Osteoblast (primary cell): Measurements from ENCODE around the gene MEGF11. TPM values are rescaled to one million over a fixed set of nuclear protein-coding genes. Genes with fewer than 3 reads are reported as not detected.
A peak's percentile ranks its signal among the peaks of the same experiment; 100 is the strongest.

ENCODE experiments used
- DNase-seq: peaks from one replicate; pipeline ENCODE4 v3.0.0; 2011; ENCODE audit warnings: low spot score, mixed read lengths; ENCODE audit not compliant: insufficient read length; ENCODE audit errors: missing footprints
- H2AFZ ChIP-seq: 2 replicates; pipeline ENCODE4 v1.6.0; 2011; ENCODE audit warnings: mild to moderate bottlenecking, low read length
- H3K27ac ChIP-seq: 2 replicates; pipeline ENCODE4 v1.5.1; 2011; ENCODE audit warnings: mild to moderate bottlenecking, low read depth, low read length, moderate library complexity
- H3K27me3 ChIP-seq: 2 replicates; pipeline ENCODE4 v1.6.0; 2012; ENCODE audit warnings: mild to moderate bottlenecking, control low read depth, inconsistent platforms, low read length, moderate library complexity; ENCODE audit not compliant: insufficient read depth
- H3K36me3 ChIP-seq: 2 replicates; pipeline ENCODE4 v1.5.1; 2011; ENCODE audit warnings: mild to moderate bottlenecking, low read length, control low read depth, moderate library complexity; ENCODE audit not compliant: insufficient read depth
- H3K4me1 ChIP-seq: 2 replicates; pipeline ENCODE4 v1.5.1; 2011; ENCODE audit warnings: mild to moderate bottlenecking, low read length, control low read depth, moderate library complexity; ENCODE audit not compliant: insufficient read depth
- H3K4me2 ChIP-seq: 2 replicates; pipeline ENCODE4 v1.6.0; 2011; ENCODE audit warnings: mild to moderate bottlenecking, low read length; ENCODE audit not compliant: insufficient read depth
- H3K4me3 ChIP-seq: fragments of 200-600 bp; sonication (generic); 3 replicates; pipeline ENCODE4 v1.5.1; 2012; ENCODE audit warnings: mild to moderate bottlenecking, low read length, inconsistent platforms; ENCODE audit not compliant: insufficient read depth
- H3K79me2 ChIP-seq: 2 replicates; pipeline ENCODE4 v1.6.0; 2012; ENCODE audit warnings: mild to moderate bottlenecking, low read length, control low read depth, inconsistent platforms; ENCODE audit not compliant: insufficient read depth
- H3K9me3 ChIP-seq: 2 replicates; pipeline ENCODE4 v1.5.1; 2011; ENCODE audit warnings: low read depth, low read length, control low read depth
- H4K20me1 ChIP-seq: 2 replicates; pipeline ENCODE4 v1.6.0; 2012; ENCODE audit warnings: mild to moderate bottlenecking, low read length, control low read depth; ENCODE audit not compliant: insufficient read depth
- total RNA-seq: library from RNA; depleted of rRNA; stranded (reverse); fragments of >200 nt; gene quantifications from 2 replicates; pipeline ENCODE4 v1.2.3, GENCODE V29; 2012
- TF ChIP-seq, protein P1 (sequence below): IDR thresholded peaks from 2 replicates; pipeline ENCODE4 v1.5.1; 2011; ENCODE audit warnings: mild to moderate bottlenecking, low read depth, low read length, moderate library complexity; ENCODE audit errors: extremely low read depth

Gene MEGF11
- total RNA-seq, 1 donor = not detected

DNA sequence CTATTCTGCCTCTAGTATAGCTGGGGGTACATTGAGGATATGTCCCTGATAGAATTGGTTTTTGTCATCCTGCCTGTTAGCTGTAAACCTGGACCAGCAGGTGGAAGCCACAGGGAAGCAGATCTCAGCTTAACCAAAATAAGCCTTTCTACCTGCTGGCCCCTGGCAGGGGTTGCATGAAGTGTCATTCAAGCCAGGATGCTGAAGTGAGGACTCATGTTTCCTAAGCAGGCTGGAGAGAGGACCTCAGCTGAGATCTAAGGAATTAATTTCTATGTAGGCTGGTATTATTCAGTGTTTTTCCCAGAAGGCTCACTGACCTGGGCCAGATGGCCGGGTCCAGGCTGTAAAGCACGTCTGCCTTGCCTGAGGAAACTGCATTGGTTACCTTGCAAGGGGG lies 128.9 kb downstream of the MEGF11 start:
- Histone ChIP-seq H3K79me2 (no peaks in the 10 kb centered on the region), H3K4me3 (no peak overlapping the region), H3K4me2 (no peak overlapping the region), H3K27me3 (peaks cover 44% of the 10 kb centered on the region), H3K9me3 (no peaks in the 10 kb centered on the region), H2AFZ (no peak overlapping the region), H3K36me3 (no peaks in the 10 kb centered on the region), H3K27ac (no peak overlapping the region), H4K20me1 (no peaks in the 10 kb centered on the region), H3K4me1 (no peaks in the 10 kb centered on the region)
- TF ChIP-seq, protein P1, sequence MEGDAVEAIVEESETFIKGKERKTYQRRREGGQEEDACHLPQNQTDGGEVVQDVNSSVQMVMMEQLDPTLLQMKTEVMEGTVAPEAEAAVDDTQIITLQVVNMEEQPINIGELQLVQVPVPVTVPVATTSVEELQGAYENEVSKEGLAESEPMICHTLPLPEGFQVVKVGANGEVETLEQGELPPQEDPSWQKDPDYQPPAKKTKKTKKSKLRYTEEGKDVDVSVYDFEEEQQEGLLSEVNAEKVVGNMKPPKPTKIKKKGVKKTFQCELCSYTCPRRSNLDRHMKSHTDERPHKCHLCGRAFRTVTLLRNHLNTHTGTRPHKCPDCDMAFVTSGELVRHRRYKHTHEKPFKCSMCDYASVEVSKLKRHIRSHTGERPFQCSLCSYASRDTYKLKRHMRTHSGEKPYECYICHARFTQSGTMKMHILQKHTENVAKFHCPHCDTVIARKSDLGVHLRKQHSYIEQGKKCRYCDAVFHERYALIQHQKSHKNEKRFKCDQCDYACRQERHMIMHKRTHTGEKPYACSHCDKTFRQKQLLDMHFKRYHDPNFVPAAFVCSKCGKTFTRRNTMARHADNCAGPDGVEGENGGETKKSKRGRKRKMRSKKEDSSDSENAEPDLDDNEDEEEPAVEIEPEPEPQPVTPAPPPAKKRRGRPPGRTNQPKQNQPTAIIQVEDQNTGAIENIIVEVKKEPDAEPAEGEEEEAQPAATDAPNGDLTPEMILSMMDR = no peak
- DNase-seq = peak; percentile 34

DNA sequence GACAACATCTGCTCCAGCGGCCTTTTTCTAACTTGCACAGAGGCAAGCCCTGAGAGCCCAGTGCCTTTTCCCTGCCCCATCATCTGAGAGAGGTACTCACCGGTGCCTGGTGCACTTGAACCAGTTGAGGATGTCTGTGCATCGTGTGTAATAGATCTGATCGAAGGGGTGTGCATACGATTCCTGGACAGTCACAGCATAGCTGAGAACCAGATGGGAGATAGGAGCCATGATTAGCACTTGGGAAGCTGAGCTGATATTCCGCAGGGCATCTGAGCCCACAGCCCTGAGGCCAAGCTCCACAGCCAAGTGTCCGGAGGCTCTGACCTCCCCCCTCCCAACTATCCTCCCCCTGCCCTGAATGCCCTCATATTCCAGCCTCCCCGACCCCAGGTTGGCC lies 129.8 kb downstream of the MEGF11 start:
- Histone ChIP-seq H2AFZ (no peak overlapping the region), H3K27me3 (peaks cover 37% of the 10 kb centered on the region), H3K4me3 (no peak overlapping the region), H3K9me3 (no peaks in the 10 kb centered on the region), H3K36me3 (no peaks in the 10 kb centered on the region), H3K79me2 (no peaks in the 10 kb centered on the region), H3K4me2 (no peak overlapping the region), H4K20me1 (no peaks in the 10 kb centered on the region), H3K4me1 (no peaks in the 10 kb centered on the region), H3K27ac (no peak overlapping the region)
- peak; percentile 14 for DNase-seq
- TF ChIP-seq, protein P1 = no peak

DNA sequence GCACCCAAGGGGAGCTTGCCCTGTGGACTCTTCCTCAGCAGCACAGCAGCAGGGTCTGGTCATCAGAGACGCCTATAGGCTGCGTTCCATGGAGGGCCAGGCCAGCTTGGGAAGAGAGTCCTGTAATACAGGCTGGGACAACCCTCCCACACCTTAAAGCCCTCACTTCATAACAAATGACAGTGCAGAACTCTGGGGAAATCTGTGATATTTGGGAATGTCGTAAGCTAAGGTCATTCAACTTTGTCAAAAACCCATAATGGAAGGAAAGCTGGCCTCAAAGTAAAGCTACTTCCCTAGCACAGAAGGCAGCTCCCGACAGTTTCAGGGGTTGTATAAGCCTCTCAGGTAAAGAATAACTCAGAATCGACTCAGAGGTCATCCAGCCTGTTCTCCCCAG lies 133.1 kb downstream of the MEGF11 start:
- H3K27me3 ChIP-seq = peaks cover 21% of the 10 kb centered on the region

DNA sequence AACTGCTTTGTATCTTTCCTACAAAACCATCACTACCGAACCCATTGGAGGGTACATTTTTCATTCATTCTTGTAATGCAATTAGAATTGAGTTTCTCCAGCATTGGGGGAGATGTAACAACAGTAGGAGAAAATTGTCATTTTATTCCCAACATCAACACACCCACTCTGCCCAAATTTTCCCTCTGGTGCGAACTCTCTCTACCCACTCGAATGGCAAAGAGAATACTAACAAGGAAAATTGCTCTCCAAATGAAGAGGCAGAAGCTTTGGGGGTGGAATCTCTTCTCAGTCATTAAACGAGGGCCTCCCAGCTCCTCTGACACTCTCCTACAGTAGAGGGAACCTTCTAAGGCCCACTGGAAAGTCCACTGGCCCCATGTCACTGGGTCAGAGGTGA lies 135.7 kb downstream of the MEGF11 start:
- no peaks in the 10 kb centered on the region for H3K4me1 ChIP-seq
- DNase-seq = no peak
- peaks cover 10% of the 10 kb centered on the region for H3K27me3 ChIP-seq
- H3K36me3 ChIP-seq = no peaks in the 10 kb centered on the region
- H4K20me1 ChIP-seq = no peaks in the 10 kb centered on the region
- no peaks in the 10 kb centered on the region for H3K79me2 ChIP-seq
- H3K27ac ChIP-seq = no peak overlapping the region
- TF ChIP-seq, protein P1 = no peak
- no peaks in the 10 kb centered on the region for H3K9me3 ChIP-seq
- H3K4me2 ChIP-seq = no peak overlapping the region
- no peak overlapping the region for H2AFZ ChIP-seq
- no peak overlapping the region for H3K4me3 ChIP-seq

More for the DNA sequence above, 133.1 kb downstream of the MEGF11 start:
- H3K4me1 ChIP-seq = no peaks in the 10 kb centered on the region
- no peak overlapping the region for H3K4me2 ChIP-seq
- no peaks in the 10 kb centered on the region for H3K79me2 ChIP-seq
- no peaks in the 10 kb centered on the region for H3K9me3 ChIP-seq
- no peak overlapping the region for H2AFZ ChIP-seq
- H4K20me1 ChIP-seq = no peaks in the 10 kb centered on the region
- TF ChIP-seq, protein P1 = no peak
- no peak overlapping the region for H3K27ac ChIP-seq
- H3K4me3 ChIP-seq = no peak overlapping the region
- DNase-seq = peak; percentile 48
- no peaks in the 10 kb centered on the region for H3K36me3 ChIP-seq
